ENCODE measurements around the gene PPP1R16B. TPM values are rescaled to one million over a fixed set of nuclear protein-coding genes. Genes with fewer than 3 reads are reported as not detected.
A peak's percentile ranks its signal among the peaks of the same experiment; 100 is the strongest.

The PPP1R16B gene
- total RNA-seq, 4 donors from 2014 or later = 0.99 to 6.7 (median 3.6) TPM

- peaks cover 7 to 100% (median 22%) of the 10 kb centered on the region in 3 donors for H3K36me3 ChIP-seq
- DNase-seq = no peak
Observed at GRCh38 chr20:38762174-38762573, 43.3 kb upstream of the PPP1R16B start.

DNA sequence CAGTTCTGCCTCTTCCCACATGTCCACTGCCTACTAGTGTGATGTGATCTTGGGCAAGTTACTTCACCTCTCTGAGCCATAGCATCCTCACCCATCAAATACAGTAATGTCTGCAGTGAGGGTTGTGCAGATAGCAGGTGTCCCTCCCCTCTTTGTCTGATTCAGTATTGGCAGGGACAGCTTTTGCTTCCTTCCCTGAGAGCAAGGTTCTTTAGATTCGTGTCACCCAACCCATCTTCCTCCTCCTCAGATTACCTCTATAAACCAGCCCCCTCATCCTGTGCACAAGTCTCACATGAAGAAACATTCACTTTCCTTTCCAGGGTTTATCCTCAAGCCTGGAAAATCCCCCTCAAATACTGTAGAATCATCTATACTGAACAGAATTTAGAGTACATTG, 41.9 kb upstream of the PPP1R16B start:
- H3K27ac ChIP-seq = no peak overlapping the region
- H3K9me3 ChIP-seq = no peaks in the 10 kb centered on the region
- H3K27me3 ChIP-seq = no peaks in the 10 kb centered on the region
- peaks cover 5 to 24% (median 8%) of the 10 kb centered on the region in 3 donors for H3K4me1 ChIP-seq
- no peak for DNase-seq
- 13 to 30% methylated on average over 1 of the region's 1 CpG for WGBS, 2 donors
- no peak overlapping the region for H3K4me3 ChIP-seq
- peaks cover 4 to 100% (median 29%) of the 10 kb centered on the region in 3 donors for H3K36me3 ChIP-seq
- TF ChIP-seq CTCF (IDR thresholded peaks at IDR 0.05) (no peak), POLR2A (IDR thresholded peaks at IDR 0.05) (no peak)
- intact Hi-C loops (cut with DNase I) = no loop called here

More at GRCh38 chr20:38762174-38762573, 43.3 kb upstream of the PPP1R16B start:
- Histone ChIP-seq H3K9me3 (no peaks in the 10 kb centered on the region), H3K4me1 (peaks cover 5 to 24% (median 8%) of the 10 kb centered on the region in 3 donors), H3K27ac (no peak overlapping the region), H3K4me3 (no peak overlapping the region), H3K27me3 (no peaks in the 10 kb centered on the region)
- intact Hi-C loops (cut with DNase I) = no loop called here
- TF ChIP-seq POLR2A (IDR thresholded peaks at IDR 0.05) = no peak
- no peak for TF ChIP-seq CTCF (IDR thresholded peaks at IDR 0.05)

DNA sequence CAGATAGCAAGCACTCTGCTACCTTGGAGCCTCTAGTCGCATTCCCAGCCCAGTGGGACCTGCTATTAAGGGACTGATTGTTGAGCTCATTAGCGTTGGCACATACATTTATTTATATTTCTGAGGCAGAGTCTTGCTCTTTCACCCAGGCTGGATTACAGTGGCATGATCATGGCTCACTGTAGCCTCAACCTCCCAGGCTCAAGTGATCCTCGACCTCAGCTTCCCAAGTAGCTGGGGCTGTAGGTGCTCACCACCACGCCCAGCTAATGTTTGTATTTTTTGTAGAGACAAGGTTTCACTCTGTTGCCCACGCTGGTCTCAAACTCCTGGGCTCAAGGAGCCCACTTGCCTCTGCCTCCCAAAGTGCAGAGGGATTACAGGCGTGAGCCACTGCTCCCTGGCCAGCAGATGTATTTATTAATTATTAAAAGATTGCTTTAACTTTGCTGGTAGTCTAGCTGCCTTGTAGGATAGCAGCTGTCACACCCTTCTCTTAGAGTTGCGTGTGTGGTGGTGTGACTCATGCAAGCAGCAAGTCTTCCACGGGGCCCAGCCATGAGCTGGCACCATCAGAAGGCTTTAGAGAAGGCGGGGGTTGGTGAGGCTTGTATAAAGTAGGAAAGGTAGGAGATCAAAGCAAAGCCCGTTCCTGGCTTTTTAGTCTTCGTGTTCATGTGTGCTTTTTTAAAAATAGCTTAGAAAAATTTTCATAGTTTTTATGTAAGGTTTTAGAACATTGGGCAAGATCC, 40.8 kb upstream of the PPP1R16B start:
- H3K27ac ChIP-seq = peak overlapping the region in 1 of 4 donors; percentile 57
- intact Hi-C loops (cut with DNase I) = no loop called here
- TF ChIP-seq POLR2A (IDR thresholded peaks at IDR 0.05) (no peak), CTCF (IDR thresholded peaks at IDR 0.05) (no peak)
- peaks cover under 1 to 100% (median 29%) of the 10 kb centered on the region in 3 donors for H3K36me3 ChIP-seq
- no peak overlapping the region for H3K4me3 ChIP-seq
- WGBS, 2 donors = 35 to 49% methylated on average over 10 to 11 of the region's 11 CpGs
- no peaks in the 10 kb centered on the region for H3K27me3 ChIP-seq
- H3K4me1 ChIP-seq = peaks cover 5 to 24% (median 8%) of the 10 kb centered on the region in 3 donors
- no peaks in the 10 kb centered on the region for H3K9me3 ChIP-seq
- no peak for DNase-seq

DNA sequence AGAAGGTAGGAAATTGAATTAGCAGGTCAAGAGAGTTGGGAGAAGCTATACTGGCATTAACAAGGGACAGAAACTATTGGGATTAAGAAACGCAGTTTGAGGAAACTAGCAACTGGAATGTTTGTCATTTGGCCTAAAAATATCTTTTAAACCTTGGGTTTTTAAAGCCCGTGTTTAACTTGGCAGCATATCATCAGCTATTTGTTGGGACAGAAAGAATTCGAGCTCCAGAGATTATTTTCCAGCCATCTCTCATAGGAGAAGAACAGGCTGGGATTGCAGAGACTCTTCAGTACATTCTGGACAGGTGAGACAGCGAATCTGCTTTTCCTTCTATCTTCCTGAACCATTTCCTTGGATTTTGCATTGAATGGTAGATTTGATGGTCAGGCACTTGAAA, 39.4 kb upstream of the PPP1R16B start:
- no peak overlapping the region for H3K4me3 ChIP-seq
- peaks cover 3 to 100% (median 23%) of the 10 kb centered on the region in 3 donors for H3K36me3 ChIP-seq
- TF ChIP-seq POLR2A (IDR thresholded peaks at IDR 0.05) (no peak), CTCF (IDR thresholded peaks at IDR 0.05) (no peak)
- 50 to 62% methylated on average over 4 of the region's 4 CpGs for WGBS, 2 donors
- DNase-seq = no peak
- peaks cover 5 to 24% (median 8%) of the 10 kb centered on the region in 3 donors for H3K4me1 ChIP-seq
- intact Hi-C loops (cut with DNase I) = no loop called here
- H3K27ac ChIP-seq = no peak overlapping the region
- H3K27me3 ChIP-seq = no peaks in the 10 kb centered on the region
- H3K9me3 ChIP-seq = no peaks in the 10 kb centered on the region
